Left ventricle myocardium inferior (tissue), 1 donor: ENCODE measurements around the gene VIPR2. TPM values are rescaled to one million over a fixed set of nuclear protein-coding genes. Genes with fewer than 3 reads are reported as not detected.

Experiments used
- DNase-seq: peaks from one replicate; pipeline ENCODE4 v3.0.0-alpha.2; 2020
- H3K27ac ChIP-seq: fragments of 200-600 bp; replicated peaks from 2 replicates; pipeline ENCODE4 v1.8.0; 2021
- H3K27me3 ChIP-seq: fragments of 200-600 bp; 2 replicates; pipeline ENCODE4 v1.8.0; 2021; ENCODE audit warnings: low read depth
- H3K36me3 ChIP-seq: fragments of 200-600 bp; 2 replicates; pipeline ENCODE4 v1.8.0; 2021
- H3K4me1 ChIP-seq: fragments of 200-600 bp; 2 replicates; pipeline ENCODE4 v1.8.0; 2021
- H3K4me3 ChIP-seq: fragments of 200-600 bp; 2 replicates; pipeline ENCODE4 v1.8.0; 2021; ENCODE audit warnings: mild to moderate bottlenecking, moderate library complexity
- H3K9me3 ChIP-seq: fragments of 200-600 bp; replicated peaks from 2 replicates; pipeline ENCODE4 v1.8.0; 2021
- intact Hi-C: fragments of 100-400 bp; cut with micrococcal nuclease; formaldehyde crosslinking; loops from one replicate; pipeline ENCODE4 v1.11.0; 2022
- total RNA-seq: library from RNA; stranded (reverse); fragmentation: NEBNext Ultra II Directional; extraction: Animal tissue kit (Norgen Biotek cat#: 25700); gene quantifications from one replicate; pipeline ENCODE4 v1.2.1, GENCODE V29; 2021
- TF ChIP-seq, protein P1 (sequence below): fragments of 200-600 bp; IDR thresholded peaks from 2 replicates; pipeline ENCODE4 v1.8.0; 2021; ENCODE audit warnings: antibody characterized with exemption, mild to moderate bottlenecking, borderline replicate concordance
- donor health status: DM: no; HTN: yes; CAD: no; lungs with severe emphysema.

The VIPR2 gene
- total RNA-seq, 1 donor from 2014 or later = 17.5 TPM

DNA sequence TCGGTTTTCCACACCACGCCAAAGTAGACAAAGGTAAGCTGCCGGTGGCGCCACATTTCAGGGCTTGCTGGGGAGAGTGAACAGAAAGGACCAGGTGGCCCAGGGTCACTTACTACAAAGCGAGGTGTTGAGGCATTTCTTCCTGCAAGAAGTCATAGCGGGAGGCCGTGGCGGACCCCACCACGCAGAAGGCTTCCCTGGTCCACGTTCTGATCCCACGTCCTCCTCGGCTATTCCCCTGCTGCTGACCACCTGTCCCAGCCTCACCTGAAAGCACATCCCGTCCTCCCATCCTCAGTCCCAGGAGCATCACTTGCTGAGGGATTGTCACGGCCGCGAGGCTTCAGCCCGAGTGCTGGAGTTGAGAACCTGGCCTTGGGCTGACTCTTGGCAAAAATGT is 149.2 kb downstream of the VIPR2 start:
- DNase-seq = no peak
- H3K27ac ChIP-seq = no peak overlapping the region
- no peaks in the 10 kb centered on the region for H3K36me3 ChIP-seq
- no peaks in the 10 kb centered on the region for H3K4me1 ChIP-seq
- H3K9me3 ChIP-seq = peaks cover 8% of the 10 kb centered on the region
- intact Hi-C loops = no loop called here
- H3K27me3 ChIP-seq = peaks cover 79% of the 10 kb centered on the region
- TF ChIP-seq, protein P1, sequence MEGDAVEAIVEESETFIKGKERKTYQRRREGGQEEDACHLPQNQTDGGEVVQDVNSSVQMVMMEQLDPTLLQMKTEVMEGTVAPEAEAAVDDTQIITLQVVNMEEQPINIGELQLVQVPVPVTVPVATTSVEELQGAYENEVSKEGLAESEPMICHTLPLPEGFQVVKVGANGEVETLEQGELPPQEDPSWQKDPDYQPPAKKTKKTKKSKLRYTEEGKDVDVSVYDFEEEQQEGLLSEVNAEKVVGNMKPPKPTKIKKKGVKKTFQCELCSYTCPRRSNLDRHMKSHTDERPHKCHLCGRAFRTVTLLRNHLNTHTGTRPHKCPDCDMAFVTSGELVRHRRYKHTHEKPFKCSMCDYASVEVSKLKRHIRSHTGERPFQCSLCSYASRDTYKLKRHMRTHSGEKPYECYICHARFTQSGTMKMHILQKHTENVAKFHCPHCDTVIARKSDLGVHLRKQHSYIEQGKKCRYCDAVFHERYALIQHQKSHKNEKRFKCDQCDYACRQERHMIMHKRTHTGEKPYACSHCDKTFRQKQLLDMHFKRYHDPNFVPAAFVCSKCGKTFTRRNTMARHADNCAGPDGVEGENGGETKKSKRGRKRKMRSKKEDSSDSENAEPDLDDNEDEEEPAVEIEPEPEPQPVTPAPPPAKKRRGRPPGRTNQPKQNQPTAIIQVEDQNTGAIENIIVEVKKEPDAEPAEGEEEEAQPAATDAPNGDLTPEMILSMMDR = no peak
- no peak overlapping the region for H3K4me3 ChIP-seq

DNA sequence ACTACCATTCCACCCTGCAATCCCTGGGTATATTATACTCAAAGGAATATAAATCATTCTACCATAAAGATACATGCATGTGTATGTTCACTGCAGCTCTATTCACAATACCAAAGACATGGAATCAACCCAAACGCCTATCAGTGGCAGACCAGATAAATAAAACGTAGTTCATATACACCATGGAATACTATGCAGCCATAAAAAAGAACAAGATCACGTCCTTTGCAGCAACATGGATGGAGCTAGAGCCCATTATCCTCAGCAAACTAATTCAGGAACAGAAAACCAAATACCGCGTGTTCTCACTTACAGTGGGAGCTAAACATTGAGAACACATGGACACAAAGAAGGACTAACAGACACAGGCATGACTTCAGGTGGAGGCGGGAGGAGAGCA is 150.0 kb downstream of the VIPR2 start:
- no peak overlapping the region for H3K4me3 ChIP-seq
- DNase-seq = no peak
- intact Hi-C loops = no loop called here
- H3K27ac ChIP-seq = no peak overlapping the region
- H3K9me3 ChIP-seq = peaks cover 8% of the 10 kb centered on the region
- no peaks in the 10 kb centered on the region for H3K4me1 ChIP-seq
- H3K36me3 ChIP-seq = no peaks in the 10 kb centered on the region
- TF ChIP-seq, protein P1 = no peak
- peaks cover 87% of the 10 kb centered on the region for H3K27me3 ChIP-seq

DNA sequence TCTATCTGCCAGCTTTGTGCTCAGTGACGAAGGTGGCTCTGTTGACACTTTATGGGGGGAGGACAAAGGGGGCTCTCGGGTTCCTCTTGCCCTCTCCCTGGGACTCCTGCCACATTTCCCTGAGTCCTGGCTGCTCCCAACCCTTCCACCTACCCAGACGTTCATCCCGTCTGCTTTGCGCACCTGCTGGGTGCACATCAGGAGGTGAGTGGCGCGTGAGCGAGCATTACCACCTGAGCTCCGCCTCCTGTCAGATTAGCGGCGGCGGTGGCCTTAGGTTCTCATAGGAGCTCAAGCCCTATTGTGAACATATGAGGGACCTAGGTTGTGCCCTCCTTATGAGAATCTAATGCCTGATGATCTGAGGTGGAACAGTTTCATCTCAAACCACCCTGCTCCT is 151.1 kb downstream of the VIPR2 start:
- peaks cover 90% of the 10 kb centered on the region for H3K27me3 ChIP-seq
- intact Hi-C loops = no loop called here
- no peak for DNase-seq
- no peak overlapping the region for H3K4me3 ChIP-seq
- TF ChIP-seq, protein P1 = no peak
- no peak overlapping the region for H3K27ac ChIP-seq
- H3K4me1 ChIP-seq = no peaks in the 10 kb centered on the region
- H3K36me3 ChIP-seq = no peaks in the 10 kb centered on the region
- peaks cover 8% of the 10 kb centered on the region for H3K9me3 ChIP-seq

DNA sequence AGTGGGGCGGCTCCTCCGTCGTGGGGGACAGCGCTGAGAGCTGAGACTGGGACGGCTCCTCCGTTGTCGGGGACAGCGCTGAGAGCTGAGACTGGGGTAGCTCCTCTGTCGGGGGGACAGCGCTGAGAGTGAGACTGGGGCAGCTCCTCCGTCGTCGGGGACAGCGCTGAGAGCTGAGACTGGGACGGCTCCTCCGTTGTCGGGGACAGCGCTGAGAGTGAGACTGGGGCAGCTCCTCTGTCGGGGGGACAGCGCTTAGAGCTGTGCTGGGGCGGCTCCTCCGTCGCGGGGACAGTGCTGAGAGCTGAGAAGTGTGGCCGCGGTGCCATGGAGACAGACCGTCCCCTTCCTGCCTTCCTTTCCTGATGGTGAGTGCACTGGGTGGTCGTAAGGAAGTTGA is 151.9 kb downstream of the VIPR2 start:
- Histone ChIP-seq H3K4me1 (no peaks in the 10 kb centered on the region), H3K27me3 (peaks cover 92% of the 10 kb centered on the region), H3K36me3 (no peaks in the 10 kb centered on the region), H3K9me3 (peaks cover 8% of the 10 kb centered on the region), H3K27ac (no peak overlapping the region), H3K4me3 (no peak overlapping the region)
- intact Hi-C loops = no loop called here
- TF ChIP-seq, protein P1 = no peak
- DNase-seq = no peak

DNA sequence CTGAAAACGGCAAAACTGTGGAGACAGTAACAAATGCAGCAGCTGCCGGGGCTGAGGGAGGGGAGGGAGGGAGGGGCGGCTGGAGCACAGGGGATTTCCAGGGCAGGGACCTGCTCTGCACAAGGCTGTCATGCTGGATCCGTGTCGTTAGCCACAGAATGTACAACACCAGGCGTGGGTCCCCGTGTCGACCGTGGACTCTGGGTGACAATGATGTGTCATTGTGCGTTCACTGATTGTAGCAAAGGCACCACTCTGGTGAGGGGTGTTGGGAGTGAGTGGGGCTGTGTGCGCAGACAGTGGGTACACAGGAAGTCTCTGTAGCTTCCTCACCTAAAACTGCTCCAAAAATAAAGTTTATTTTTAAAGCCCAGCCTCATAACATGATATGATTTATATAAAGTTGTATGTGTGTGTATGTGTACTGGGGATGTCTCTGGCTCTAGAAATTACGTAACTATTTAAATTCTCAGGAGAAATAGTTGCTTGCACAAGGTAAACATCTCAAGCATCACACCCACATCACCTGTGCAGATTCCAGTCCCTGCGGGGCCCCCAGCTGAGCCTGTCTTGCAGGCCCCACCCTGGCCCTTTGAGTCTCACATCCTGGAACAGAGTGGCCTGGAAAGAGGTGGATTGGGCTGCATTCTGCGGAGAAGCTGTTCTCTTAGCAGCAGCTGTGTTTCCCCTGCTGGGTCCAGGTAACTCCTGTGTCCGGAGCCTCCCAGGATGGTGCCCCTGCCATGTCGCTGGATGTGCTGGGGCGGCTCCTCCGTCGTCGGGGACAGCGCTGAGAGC is 152.6 kb downstream of the VIPR2 start:
- DNase-seq = no peak
- no peak overlapping the region for H3K27ac ChIP-seq
- H3K27me3 ChIP-seq = peaks cover 85% of the 10 kb centered on the region
- intact Hi-C loops = no loop called here
- no peaks in the 10 kb centered on the region for H3K4me1 ChIP-seq
- H3K36me3 ChIP-seq = no peaks in the 10 kb centered on the region
- peaks cover 8% of the 10 kb centered on the region for H3K9me3 ChIP-seq
- no peak overlapping the region for H3K4me3 ChIP-seq
- TF ChIP-seq, protein P1 = no peak
